ENCODE measurements around the gene PPIF.

PPIF gene

GRCh38 chr10:79390057-79390456, 42.8 kb downstream of the PPIF start:
- no peak for DNase-seq

DNA sequence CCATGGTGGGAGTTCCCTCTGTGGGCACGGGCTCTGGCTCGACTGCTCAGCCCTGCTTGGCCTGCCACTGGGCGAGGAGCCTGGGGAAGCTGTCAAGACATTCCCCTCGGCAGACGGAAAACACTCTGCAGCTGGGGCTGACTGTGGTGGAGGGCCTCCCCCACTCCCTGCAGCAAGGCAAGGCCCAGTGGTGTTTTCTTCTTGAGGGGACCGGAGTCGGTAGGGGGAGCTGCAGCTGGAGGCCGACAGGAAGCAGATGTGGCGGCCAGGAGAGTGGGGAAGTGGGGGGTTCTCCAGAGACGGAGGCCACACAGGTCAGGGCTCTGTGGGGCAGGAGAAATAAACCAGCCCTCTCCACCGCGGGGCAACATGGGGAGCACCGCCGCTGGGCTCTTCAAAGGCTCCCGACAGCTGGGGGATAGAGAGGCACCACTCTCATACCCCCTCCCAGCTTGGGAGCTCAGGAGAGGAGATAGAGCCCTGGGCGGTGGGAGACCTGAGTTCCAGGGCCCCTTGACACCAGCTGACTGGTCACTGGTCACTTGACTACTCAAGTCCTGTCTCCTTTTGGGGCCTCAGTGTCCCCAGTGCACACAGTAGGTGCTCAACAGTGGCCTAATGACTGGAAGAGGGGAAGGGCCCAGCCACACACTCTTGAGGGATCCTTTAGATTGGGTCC, 43.4 kb downstream of the PPIF start:
- no peak for DNase-seq

- DNase-seq = no peak
These were observed 44.2 kb downstream of the PPIF start for GRCh38 chr10:79391231-79392019.

- no peak for DNase-seq
These were observed 44.7 kb downstream of the PPIF start for GRCh38 chr10:79392020-79392398.

GRCh38 chr10:79392506-79393176, 45.4 kb downstream of the PPIF start:
- no peak for DNase-seq

GRCh38 chr10:79393221-79393923, 46.1 kb downstream of the PPIF start:
- no peak for DNase-seq

- no peak for DNase-seq
These were observed 46.8 kb downstream of the PPIF start for GRCh38 chr10:79393924-79394610.

DNA sequence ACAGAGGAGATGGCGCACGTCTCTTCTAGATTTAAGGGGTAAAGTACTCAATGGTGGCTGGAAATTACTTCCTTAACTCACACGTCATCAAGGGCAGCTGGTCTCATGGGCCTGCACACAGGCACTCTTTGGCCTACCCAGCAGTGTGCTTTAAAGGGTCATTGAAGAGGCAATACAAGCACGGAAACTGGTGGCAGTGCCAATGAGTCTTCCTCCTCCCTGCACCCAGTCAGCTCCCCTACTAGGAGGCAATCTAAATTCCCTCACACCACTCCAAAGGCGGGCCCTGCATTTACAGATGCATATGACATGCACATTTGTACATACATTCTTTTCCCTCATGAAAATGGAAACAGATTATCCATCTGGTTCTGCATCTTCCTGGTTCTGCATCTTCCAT, 47.4 kb downstream of the PPIF start:
- no peak for DNase-seq

DNA sequence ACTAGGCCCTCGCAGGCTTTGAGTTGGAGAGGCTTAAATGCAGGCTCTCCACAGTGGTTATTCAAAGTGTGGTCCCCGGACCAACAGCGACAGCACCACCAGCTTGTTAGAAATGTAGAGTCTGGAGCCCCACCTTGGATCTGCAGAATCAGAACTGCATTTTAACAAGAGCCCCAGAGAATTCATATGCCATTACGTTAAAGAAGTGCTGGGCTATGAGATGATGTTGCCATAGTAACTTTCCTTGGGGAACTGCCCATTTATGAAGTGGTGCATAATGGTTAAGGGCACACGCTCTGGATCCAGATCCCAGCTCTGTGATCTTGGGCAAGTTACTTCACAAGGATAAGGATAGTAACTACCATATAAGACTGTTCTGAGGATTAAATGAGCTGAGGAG, 49.3 kb downstream of the PPIF start:
- no peak for DNase-seq

GRCh38 chr10:79397051-79397450, 49.8 kb downstream of the PPIF start:
- DNase-seq = no peak

DNA sequence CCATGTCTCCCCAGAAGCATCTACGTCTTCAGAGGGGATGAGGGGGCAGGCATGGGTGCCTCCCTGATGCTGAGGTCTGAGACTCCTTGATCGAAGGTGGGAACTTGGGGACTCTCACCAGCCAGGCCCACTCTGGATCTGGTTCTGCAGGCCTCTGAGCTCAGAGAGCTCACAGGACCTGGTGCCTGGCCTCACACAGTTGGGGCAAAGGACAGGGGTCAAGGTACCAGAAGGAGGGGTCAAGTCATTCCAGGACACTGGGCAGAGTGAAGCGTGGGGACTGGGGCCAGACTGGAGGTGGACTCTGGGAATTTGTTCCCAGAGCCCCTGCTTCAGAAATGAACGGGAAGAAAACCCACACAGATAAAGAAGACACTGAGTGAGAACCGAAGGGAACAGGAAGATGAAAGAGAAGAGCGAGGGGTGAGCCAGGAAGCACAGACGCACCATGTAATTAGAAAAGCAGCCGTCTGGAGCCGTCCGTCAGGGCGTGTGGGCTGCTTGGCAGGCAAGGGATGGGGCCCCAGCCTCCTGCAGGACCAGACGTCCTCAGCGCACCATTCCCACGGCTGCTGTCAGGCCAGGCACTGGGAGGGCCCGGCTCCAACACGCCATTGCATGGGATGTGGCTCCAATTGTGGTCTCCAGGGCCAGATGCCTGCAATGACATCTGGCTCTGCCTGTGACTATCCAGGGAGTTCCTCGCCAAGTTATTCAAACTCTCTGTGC, 50.5 kb downstream of the PPIF start:
- no peak for DNase-seq

DNA sequence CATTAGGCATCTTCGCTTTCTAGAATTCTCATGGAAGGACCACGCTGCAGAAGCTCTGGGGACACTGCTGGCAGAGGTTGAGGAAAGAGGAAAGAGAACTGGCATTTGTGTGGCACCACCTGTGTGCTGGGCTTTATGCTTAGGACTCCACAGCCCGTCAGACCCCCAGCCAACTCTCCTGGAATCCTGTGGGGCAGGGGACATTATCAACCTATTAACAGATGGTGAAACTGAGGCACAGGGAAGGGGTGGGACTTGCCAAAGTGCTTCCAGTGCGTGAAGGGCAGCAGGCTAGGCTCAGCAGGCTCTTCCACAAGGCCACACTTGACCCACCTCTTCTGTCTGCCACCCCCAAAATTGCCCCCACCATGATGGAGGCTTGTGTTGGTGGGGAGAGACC, 51.4 kb downstream of the PPIF start:
- DNase-seq = no peak

DNA sequence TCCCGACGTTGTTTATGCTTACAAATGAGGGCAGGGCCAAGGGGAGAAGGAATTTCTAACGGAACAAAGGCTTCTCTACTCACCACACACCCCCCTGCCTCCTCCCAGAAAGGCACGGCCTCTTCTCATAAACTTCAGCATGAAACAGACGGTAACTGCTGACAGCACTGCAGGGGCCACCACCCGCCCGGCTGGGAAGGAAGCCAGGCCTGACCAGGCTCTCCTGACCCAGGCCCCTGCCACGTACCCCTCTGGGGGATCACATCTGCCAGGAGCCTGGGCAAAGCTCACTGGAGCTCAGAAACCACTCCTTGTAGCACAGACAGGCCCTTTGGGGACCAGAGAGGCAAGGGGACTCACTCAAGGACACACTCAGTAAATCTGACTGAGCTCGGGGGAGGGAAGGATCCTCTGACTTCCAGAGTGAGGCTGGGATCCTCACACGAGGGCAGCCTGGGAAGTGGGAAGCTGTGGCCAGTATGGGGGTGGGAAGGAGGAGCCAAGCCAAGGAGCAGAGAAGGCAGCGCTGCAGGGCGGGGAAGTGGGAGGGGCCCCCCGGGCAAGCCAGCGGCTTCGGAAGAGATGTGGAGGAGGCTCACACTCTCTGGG, 52.1 kb downstream of the PPIF start:
- DNase-seq = no peak

GRCh38 chr10:79400146-79401004, 53.1 kb downstream of the PPIF start:
- DNase-seq = peak; percentile 23

- DNase-seq = no peak
These were observed 54.0 kb downstream of the PPIF start for GRCh38 chr10:79401015-79401921.

DNA sequence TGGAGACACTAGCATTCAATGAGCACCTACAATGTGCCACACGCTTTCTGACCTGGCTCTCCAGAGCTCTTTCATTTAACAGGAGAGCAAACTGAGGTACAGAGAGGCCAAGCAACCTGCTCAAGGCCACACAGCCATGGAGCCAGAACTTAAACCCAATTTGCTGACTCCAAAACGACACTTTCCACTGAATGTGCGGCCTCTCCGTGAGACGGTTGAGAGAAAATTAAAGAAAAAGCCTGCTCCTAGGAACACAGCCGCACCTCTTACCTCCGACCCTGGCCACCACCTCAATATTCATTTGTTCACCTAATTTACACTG, 55.3 kb downstream of the PPIF start:
- no peak for DNase-seq

DNA sequence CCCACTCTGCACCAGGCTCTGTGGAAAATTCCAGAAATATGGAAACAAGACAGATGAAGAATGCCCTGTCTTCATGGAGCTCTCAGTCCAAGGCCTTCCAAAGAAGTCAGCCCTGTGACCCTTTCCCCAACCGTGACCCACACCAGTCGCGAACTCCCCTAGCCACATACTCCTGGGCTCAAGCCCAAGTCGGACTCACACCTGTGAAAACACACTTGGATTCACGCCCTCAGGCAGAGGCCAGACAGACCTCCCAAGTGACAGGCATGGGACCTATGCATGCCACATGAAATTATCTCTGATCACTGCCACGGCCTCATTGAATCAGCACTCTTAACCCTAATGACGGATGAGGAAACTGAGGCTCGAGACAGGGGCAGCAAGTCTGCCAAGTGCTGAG, 55.7 kb downstream of the PPIF start:
- no peak for DNase-seq

DNA sequence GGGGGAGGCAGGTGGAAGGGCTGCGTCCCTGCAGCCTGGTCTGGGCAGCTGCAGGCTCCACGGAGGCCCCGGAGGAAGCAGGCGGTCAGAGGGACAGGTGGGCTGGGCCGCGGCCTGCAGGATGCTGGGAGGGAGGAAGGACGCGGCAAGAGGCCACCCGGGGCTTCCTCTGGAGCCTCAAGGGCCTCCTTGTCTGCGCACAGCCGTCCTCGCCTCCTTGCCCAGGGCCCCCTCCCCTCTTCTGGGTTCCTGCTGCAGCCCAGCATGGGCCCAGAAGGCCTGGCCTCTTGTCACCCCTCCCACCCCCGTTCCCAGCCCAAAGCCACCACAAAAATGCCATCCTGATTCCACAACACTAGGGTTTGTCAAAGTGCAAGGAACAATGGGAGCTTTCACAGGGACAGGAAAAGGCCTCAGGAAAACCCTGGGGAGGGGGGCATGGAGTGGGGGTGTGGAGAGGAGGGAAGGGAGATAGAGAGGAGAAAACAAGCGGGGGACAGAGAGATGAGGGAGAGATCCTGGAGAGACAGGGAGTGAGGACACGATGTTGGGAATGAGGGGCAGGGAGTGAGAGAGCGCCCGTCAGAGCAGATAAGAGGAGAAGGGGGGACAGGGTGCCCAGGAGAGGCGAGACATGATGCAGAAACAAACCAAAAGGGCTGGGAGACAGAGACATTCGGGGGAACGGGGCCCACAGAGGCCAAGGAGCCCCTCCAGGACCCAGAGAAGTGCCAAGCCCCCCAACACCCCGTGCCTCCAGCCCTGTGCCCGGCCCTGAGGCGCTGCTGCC, 56.4 kb downstream of the PPIF start:
- no peak for DNase-seq

GRCh38 chr10:79404231-79404609, 57.0 kb downstream of the PPIF start:
- DNase-seq = no peak

Measured in activated gamma-delta T cell treated with Interleukin-2 at 50 U/mL for 16 hours (primary cell).